NCI-H446 treated with DMSO at 0.1 percent for 48 hours (cell line): Measurements from ENCODE around the gene MYOM3.
A peak's percentile ranks its signal among the peaks of the same experiment; 100 is the strongest.
"Not testable (repeated sequence)": the region's sequence is repeated elsewhere in the genome, so short reads cannot be mapped to it uniquely, and the experiment has no call there.

ENCODE experiments used
- DNase-seq: peaks from one replicate; lab custom pipeline; 2025; lab: John Stamatoyannopoulos, UW

Gene MYOM3

DNA sequence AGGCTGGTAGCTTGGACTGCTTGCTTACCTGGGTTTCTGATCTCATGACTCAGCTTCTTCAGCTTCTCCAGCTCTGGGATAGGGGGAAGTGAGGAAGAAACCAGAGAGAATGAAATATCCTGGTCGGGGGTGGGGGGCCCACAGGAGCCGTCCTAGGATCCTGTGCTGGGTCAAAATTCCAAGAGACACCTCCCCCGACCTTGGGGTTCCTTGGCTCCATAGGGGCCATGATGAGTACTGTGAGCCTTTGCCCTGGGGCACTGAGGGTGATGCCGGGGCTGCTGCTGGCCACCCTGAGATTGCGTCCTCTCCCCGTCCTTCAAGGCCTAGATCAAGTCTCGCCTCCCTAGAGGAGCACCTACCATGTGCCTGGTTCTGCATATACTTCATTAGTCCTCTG lies 40.0 kb downstream of the MYOM3 start:
- no peak for DNase-seq

DNA sequence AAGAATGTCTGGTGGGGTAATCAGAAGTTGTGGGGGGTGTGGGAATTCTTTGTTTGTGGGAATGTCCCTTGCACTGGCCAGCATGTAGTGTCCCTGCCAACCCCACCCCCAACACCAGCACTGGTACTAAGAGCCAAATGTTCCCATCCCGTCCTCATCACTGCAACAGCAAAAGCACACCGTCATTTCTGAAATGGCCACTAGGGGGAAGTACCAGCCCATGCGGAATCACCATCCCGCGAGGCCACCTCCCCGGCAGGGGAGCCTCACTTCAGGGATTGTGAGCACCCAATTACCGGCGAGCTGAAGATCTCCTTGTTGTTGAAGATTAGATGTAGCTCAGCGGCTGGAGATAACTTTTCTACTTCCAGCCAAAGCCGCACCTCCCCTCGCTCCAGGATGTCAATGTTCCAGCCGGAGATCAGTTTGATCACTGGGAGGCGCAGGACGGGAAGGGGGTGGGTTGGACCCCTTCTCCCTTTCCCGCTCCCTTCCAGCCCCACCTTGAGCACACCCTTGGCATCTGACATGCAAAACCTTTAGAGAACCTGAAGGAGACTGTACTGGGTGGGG lies 41.0 kb downstream of the MYOM3 start:
- peak; percentile 19 for DNase-seq

DNA sequence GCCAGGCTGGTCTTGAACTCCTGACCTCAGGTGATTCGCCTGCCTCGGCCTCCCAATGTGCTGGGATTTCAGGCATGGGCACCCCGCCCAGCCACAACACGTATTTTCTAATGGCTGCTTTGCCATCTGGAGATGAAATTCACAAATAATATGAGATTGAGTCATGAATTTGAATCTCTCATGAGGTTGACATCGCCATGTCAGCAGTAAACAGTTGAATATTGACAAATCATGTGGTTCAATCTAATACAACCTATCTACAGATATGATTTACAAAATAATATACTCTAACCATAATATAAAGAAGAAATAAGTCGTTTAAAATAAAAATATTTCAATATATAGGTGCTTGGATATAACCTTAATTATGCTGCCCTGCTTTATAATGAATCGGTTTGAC lies 42.1 kb downstream of the MYOM3 start:
- no peak for DNase-seq

DNA sequence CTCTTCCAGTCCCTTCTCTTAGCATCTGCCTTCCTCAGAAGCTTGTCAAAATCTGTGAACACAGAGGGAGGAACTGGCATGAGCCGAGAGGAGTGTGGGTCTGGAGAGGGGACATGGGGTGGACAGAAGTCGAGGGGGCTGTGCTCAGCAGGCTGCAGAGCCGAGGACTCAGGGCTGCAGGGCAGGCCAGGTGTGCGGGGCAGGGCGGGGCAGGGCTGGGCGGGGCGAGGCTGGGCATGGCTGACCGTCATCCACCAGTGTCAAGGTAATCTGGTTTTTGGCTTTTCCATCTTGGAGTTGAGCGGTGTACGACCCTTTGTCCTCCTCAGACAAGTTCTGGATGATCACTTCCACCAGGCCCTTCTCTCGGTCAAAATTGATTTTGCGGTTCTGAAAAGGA lies 44.0 kb downstream of the MYOM3 start:
- DNase-seq, result no peak

DNA sequence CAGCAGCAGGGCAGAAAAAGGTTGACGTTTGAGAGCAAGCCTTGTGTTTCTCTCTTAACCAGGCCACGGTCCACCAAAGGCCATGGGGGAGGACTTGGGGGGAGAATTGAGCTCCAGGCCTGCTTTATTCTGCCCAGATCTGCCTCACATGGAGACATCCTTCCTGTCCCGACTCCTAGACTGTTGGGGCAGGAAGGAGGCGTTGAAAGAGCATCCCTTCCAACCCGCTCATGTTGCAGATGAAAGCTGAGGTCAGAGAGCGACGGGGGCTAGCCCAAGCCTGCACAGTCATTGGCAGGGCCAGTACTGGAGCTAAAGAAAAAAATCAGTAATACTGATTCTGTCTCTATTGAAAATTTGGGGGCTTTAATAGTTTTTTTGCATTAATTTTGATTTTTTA lies 46.6 kb downstream of the MYOM3 start:
- DNase-seq, result no peak

DNA sequence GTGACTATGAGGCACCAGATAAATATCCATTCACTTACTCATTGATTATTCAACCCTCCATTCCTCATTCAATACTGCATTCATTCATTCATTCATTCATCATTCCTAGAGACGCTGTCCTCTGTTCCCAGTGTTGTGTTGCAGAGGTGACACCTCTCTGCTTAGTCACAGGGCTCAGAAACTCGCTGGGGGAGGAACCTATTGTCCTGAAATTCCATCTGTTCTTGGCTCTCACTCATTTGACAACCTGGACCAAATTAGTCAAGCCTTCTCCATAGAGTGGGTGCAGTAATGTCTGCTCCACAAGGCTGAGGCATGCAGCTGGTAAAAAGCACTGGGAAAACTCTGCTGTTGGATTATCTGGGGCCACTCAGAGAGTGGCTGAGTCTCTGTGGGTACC lies 49.7 kb downstream of the MYOM3 start:
- no peak for DNase-seq

DNA sequence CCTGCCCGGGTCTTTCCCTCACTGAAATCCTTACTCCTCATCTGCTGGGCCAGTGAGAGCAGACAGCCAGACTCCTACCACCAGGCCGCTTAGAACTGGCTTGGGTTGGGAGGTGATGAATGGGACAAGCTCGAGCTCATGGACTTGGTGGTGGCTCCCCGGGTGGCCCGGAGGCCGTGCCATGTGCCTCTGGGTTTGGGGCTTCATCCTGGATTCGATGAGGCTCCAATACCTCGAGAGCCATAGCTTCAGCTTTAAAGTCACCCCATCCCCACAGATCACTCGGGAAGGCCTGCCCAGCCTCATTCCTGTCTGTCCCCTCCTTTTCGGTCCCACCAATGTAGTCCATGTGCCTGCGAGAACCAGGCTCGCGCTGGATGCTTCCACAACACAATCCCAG lies 51.5 kb downstream of the MYOM3 start:
- DNase-seq, result no peak

DNA sequence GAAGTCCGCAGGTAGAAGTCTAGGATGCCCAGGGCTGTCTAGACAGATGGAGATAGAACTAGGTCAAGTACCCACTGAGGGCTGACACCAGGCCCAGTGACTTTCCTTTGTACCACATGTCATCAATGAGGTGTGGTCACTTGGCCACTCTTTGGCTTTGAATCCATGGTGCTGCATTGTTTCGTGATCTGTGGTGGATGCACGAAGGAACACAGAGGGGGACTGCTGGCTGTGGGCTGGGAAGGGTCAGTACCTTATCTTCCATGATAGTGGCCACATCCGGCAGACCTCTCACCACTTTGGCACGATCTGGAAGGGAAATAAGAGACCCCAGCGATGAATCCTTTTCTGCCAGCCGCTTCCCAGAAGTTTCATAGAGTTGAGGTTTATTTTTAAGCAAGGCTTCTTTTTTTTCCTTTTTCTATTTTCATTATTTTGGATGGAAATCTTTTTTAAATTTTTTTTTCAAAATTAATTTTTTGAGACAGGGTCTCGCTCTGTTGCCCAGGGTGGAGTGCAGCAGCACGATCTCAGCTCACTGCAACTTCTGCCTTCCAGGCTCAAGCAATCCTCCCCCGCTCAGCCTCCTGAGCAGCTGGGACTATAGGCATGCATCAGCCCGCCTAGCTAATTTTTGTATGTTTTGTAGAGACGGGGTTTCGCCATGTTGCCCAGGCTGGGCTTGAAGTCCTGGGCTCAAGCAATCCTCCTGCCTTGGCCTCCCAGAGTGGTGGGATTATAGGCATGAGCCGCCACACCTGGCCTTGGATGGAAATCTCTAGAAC lies 53.1 kb downstream of the MYOM3 start:
- DNase-seq, result no peak

DNA sequence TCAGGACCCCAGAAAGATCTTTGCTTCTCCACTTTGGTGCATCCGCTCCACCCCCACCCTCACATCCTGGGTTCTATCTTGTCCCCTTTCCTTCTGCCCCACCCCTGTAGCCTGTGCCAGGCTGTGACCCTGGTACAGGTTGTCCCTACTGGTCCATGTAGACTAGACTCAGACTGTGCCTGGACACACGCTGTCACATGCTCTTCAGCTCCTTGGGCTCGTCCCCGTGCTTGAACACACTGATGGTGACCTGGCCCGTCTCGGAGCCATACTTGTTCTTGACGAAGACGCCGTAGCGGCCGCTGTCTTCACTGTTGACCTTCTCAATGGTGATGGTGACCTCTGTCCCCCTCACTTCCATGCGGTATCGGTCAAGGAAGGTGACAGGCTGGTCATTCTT lies 54.8 kb downstream of the MYOM3 start:
- no peak for DNase-seq

DNA sequence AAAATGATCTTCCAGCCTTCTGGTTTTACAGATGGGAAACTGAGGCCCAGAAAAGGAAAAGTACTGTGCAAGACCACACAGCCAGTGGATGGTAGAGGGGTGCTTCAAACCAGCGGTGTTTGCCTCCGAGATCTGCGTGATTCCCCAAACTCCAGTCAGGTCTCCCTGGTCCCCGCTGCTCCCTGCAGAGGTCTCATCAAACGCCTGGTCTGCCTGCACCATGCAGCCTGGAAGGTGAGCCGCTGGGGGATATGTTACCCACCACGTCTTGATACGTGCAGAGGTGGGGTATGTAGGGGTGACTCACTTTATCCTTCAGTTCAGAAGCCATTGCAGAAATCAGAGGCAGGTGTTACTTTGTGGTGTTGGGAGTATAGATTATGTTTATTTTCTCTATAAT lies 56.3 kb downstream of the MYOM3 start:
- DNase-seq, result no peak

DNA sequence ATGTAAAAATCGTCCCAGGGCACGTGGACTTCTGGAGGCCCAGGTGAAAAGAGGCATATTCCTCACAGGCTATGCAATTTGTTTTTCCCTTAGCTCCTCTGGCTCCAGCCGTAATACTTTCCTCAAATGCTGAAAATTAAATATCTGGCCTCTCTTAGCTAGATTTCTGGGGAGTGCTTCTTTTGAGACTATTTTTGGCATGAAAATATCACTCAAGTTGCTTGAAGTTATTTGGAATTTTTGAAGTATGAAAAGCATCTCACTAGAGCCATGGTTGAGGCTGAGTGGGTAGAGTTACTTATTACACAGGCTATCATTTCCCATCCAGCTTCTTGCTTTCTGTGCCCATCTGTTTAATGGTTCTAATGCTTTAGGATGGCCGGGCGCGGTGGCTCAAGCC lies 59.7 kb downstream of the MYOM3 start:
- no peak for DNase-seq

DNA sequence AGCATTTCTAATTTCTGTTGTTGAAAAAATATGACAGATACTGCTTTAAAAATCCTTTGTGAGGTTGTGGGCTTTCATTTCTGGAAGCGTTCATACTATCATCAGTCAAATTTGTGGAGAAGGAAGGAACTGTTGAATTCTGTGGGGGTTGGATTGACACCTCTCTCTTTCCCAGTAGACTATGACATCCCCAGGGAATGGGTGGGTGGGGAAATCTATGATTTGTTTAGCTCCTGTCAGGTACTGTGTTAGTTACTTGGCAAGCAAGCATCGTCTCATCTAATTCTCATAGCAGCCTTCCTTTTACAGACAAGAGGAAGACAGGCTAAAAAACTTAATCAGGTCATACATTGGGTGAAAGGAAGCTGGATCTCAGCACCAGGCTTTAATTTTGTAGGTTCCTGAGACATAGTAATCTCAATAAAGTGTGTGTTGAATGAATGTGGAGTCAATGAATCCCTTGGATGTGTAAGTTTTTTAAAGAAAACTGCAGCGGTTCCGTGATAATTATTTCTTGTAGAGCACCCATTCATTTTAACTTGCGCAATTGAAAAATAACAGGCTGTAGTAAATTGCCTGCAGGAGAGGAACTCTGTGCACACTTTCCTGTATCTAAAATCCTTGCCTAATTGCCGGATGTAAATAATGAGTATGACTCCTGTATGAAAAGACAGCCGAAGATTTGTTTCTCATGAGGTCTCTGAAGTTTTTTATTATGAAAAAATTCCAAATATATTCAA lies 60.6 kb downstream of the MYOM3 start:
- no peak for DNase-seq

DNA sequence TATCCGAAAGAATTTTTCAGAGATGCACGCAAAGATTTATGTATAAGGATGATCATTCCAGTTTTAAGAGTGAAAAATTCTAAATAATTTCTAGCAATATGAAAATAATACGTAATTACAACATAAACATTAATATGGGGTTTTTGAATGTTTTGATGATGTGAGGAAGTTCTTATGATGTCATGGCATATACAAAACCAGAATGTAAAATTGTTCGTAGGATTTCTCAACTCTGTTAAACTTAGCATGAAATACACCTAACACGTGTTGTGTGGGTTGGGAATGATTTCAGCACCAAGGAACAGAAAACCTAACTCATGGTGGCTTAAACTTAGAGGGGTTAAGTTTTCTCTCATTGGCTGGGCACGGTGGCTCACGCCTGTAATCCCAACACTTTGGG lies 62.2 kb downstream of the MYOM3 start:
- no peak for DNase-seq

DNA sequence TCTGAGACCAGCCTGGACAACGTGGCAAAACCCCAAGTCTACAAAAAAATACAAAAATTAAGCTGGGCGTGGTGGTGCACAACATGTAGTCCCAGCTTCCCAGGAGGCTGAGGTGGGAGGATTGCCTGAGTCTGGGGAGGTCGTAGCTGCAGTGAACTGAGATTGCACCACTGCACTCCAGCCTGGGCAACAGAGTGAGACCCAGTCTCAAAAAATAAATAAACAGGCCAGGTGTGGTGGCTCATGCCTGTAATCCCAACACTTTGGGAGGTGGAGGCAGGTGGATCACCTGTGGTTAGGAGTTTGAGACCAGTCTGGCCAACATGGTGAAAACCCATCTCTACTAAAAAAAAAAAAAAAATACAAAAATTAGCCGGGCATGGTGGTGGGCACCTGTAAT lies 63.0 kb downstream of the MYOM3 start:
- DNase-seq, result not testable (repeated sequence)

DNA sequence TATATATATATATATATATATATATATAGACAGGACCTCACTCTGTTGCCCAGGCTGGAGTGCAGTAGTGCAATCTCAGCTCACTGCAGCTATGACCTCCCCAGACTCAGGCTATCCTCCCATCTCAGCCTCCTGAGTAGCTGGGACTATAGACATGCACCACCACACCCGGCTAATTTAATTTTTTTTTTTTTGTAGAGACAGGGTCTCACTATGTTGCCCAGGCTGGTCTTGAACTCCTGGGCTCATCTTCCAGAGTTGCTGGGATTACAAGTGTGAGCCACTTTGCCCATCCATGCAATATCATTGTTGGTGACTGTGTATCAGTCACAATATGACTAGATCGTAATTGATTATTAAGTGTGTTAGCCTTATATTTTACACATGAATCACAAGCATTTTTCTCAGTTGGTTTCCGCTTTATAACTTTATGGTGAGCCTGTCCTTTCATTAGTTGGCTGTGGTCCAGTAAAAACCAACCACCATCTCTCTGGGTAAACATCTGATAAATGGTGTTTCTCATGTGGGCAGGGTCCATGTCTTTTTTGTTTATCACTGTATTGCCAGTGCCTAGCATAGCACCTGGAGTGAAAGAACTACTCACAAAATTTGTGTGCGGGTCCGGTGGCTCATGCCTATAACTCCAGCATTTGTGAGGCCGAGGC lies 63.6 kb downstream of the MYOM3 start:
- DNase-seq, result no peak

DNA sequence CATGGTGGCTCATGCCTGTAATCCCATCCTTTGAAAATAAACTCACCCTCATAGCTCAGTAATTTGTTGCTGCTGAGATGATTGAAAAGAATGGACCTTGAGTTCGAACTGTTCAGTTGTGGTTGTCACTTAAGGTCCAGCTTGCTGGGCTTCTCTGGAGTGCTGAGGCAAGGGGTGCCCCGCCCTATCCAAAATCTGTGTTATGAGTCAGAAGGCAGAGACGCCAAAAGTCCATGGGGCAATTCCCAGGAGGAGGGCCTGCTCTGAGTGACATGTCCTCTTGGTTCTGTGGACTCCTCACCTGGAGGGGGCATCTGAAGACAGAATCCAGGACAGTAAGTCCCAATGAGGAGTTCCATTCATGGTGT lies 64.8 kb downstream of the MYOM3 start:
- DNase-seq, result peak; percentile 22

DNA sequence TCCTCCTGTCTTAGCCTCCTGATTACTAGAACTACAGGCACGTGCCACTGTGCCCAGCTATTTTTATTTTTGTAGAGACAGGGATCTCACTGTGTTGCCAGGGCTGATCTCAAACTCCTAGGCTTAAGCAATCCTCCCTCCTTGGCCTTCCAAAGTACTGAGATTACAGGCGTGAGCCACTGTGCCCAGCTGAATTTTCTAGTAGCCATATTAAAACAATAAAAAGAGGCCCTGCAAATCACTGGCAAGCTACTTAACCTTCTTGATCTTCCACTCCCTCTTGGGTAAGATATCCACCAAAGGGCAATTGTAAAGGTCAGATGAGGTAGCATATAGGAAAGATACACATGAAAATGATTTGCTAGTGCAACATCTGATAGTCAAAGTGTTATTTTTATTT lies 66.2 kb downstream of the MYOM3 start:
- DNase-seq, result no peak

DNA sequence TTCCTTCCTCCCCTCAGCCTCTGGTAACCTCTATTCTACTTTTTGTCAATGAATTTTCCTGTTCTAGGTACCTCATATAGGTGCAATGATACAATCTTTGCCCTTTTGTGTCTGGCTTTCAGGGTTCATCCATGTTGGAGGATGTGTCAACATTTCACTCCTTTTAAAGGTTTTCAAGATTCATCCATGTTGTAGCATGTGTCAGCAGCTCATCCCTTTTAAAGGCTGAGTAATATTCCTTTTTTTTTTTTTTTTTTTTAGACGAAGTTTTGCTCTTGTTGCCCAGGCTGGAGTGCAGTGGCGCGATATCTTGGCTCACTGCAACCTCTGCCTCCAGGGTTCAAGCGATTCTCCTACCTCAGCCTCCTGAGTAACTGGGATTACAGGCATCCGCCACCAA lies 67.3 kb downstream of the MYOM3 start:
- DNase-seq, result not testable (repeated sequence)

DNA sequence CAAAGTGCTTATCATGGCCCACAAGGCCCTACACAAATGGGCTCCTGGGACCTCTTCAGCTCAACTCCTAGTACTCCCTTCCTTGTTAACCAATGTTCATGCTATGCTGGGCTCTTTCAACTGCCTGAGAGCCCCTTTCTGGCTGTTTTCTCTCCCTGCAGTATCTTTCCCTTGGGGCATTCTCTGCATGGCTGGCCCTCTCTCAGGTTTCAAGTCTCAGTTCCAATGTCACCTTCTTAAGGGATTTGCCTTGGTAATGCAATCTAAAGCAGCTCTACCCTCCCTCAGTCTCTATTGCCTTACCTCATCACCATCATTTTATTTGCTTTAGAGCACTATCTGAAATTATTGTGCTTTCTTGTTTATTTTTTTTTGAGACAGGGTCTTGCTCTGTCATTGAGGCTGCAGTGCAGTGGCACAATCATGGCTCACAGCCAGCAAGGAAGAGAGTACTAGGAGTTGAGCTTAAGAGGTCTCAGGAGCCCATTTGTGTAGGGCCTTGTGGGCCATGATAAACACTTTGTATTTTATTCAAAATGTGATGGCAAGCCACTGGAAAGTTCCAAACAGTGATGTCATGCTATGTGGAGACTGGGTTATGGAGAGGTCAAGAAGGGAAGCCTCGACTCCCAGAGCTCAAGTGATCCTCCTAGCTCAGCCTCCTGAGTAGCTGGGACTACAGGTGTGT lies 68.4 kb downstream of the MYOM3 start:
- DNase-seq, result no peak

DNA sequence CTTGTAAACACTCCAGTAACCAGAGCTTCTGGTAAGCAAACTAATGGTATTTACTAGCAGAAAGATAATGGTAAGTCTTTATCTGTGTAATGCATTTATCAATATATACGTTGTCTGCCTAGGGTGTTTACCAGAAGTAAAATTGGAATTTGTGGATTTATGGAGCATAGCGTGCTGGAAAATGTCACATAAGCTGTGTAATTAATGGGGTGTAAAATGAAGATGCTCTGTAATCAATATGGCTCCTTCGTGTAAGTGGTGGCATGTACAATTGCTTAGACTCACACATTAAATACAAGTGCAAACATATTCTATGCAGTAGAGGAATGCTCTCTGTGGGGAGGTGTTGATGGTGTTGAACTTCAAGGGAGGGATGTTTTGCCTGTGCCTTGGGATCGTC lies 69.6 kb downstream of the MYOM3 start:
- no peak for DNase-seq

DNA sequence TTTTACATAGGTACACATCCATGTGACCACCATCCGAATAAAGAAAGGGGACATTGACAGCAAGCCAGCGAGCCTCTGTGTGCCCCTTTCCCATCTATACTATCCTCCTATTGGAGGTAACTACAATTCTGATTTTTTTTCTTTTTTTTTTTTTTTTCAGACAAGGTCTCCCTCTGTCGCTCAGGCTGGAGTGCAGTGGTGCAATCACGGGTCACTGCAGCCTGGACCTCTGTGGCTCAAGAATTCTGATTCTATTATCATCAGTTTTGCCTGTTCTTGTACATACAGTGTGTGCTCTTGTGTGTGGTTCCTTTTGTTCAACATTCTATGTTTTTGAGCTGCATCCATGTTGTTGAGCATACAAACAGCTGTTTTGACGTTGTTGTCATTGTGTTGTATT lies 75.8 kb downstream of the MYOM3 start:
- no peak for DNase-seq

DNA sequence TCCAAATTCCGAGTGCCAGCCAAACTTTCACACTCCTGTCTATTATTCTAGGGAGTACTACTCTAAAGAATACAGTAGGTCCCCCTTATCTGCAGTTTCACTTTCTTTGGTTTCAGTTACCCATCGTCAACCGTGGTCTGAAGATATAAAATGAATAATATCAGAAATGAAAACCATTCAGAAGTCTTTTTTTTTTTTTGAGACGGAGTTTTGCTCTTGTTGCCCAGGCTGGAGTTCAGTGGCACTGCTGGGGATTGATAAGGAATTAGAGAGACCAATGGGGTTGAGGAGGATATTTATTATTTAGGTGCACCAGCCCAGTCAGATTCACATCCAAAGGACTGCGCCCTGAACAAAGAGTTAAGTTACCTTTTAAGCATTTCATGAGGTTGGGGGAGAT lies 79.0 kb downstream of the MYOM3 start:
- DNase-seq, result no peak
